CD4-positive, alpha-beta T cell treated with Interleukin-1 beta for 1 hour (primary cell): ENCODE data around the gene RUNX1.

Source experiments
- DNase-seq, 2 donors: peaks; one replicate each; pipeline ENCODE4 v3.0.0-alpha.2; 2020 to 2022

RUNX1 gene

GRCh38 chr21:35048706-35049617, at the start of gene RUNX1:
RUNX1 (minus strand) TSS chr21:35049302.
- DNase-seq = peak; percentile 87 to 89

GRCh38 chr21:35097525-35097924, 48.4 kb upstream of the RUNX1 start:
- no peak for DNase-seq

GRCh38 chr21:35096959-35097358, 47.9 kb upstream of the RUNX1 start:
- no peak for DNase-seq

GRCh38 chr21:35095859-35096291, 46.8 kb upstream of the RUNX1 start:
- DNase-seq = no peak

- DNase-seq = no peak
Observed at GRCh38 chr21:35093514-35093913, 44.4 kb upstream of the RUNX1 start.

- no peak for DNase-seq
Observed at GRCh38 chr21:35091496-35091895, 42.4 kb upstream of the RUNX1 start.

GRCh38 chr21:35090403-35090802, 41.3 kb upstream of the RUNX1 start:
- DNase-seq = no peak

- no peak for DNase-seq
Observed at GRCh38 chr21:35088319-35088771, 39.2 kb upstream of the RUNX1 start.

GRCh38 chr21:35086357-35086756, 37.3 kb upstream of the RUNX1 start:
- DNase-seq = no peak

- no peak for DNase-seq
Observed at GRCh38 chr21:35084869-35085268, 35.8 kb upstream of the RUNX1 start.

GRCh38 chr21:35083246-35083645, 34.1 kb upstream of the RUNX1 start:
- DNase-seq = no peak

GRCh38 chr21:35081861-35082260, 32.8 kb upstream of the RUNX1 start:
- no peak for DNase-seq

- no peak for DNase-seq
Observed at GRCh38 chr21:35079181-35079580, 30.1 kb upstream of the RUNX1 start.

- DNase-seq = no peak
Observed at GRCh38 chr21:35077975-35078374, 28.9 kb upstream of the RUNX1 start.

GRCh38 chr21:35077466-35077865, 28.4 kb upstream of the RUNX1 start:
- no peak for DNase-seq

GRCh38 chr21:35075546-35075945, 26.4 kb upstream of the RUNX1 start:
- no peak for DNase-seq

- DNase-seq = no peak
Observed at GRCh38 chr21:35072960-35073359, 23.9 kb upstream of the RUNX1 start.

- DNase-seq = no peak
Observed at GRCh38 chr21:35072557-35072956, 23.5 kb upstream of the RUNX1 start.

- DNase-seq = no peak
Observed at GRCh38 chr21:35071347-35071746, 22.2 kb upstream of the RUNX1 start.

GRCh38 chr21:35070436-35070835, 21.3 kb upstream of the RUNX1 start:
- no peak for DNase-seq

GRCh38 chr21:35066824-35067223, 17.7 kb upstream of the RUNX1 start:
- no peak for DNase-seq

- no peak for DNase-seq
Observed at GRCh38 chr21:35063428-35064172, 14.5 kb upstream of the RUNX1 start.

GRCh38 chr21:35062016-35062415, 12.9 kb upstream of the RUNX1 start:
- no peak for DNase-seq

GRCh38 chr21:35059742-35060141, 10.6 kb upstream of the RUNX1 start:
- no peak for DNase-seq
